ENCODE data around the gene KATNIP. TPM values are rescaled to one million over a fixed set of nuclear protein-coding genes. Genes with fewer than 3 reads are reported as not detected.

KATNIP gene
- total and polyA plus RNA-seq, 2 of the 13 experiments (the other 11 are each of a cell fraction or from before 2014, with no cell fraction given), result 9.7 to 12.0 TPM

GRCh38 chr16:27579087-27579980, 29.4 kb downstream of the KATNIP start (continued):
- TF ChIP-seq ZBED4 (CRISPR knock-in tag; IDR thresholded peaks at IDR 0.05; ENCODE audit: borderline replicate concordance) (peak; percentile 47; the same call in 1 of the 2 replicates), NCOR1 (IDR thresholded peaks at IDR 0.05; ENCODE audit: borderline replicate concordance, low read length) (0 out of 2 replicates have a peak, but pooled peaks have one; percentile 66), GABPB1 (CRISPR knock-in tag; IDR thresholded peaks at IDR 0.05) (no peak), ZNF30 (CRISPR knock-in tag; IDR thresholded peaks at IDR 0.05) (no peak), ZNF367 (CRISPR knock-in tag; IDR thresholded peaks at IDR 0.05; ENCODE audit: borderline replicate concordance) (no peak), GMEB2 (CRISPR knock-in tag; IDR thresholded peaks at IDR 0.05; ENCODE audit: low read depth) (no peak), TOE1 (CRISPR knock-in tag; IDR thresholded peaks at IDR 0.05) (0 out of 2 replicates have a peak, but pooled peaks have one; percentile 30), EEA1 (CRISPR knock-in tag; IDR thresholded peaks at IDR 0.05; ENCODE audit: borderline replicate concordance) (no peak), HNRNPL (IDR thresholded peaks at IDR 0.05; ENCODE audit: low read depth, low read length) (no peak), ZNF230 (CRISPR knock-in tag; IDR thresholded peaks at IDR 0.05) (no peak; the same call in 1 of the 2 replicates), TBX2 (CRISPR knock-in tag; IDR thresholded peaks at IDR 0.05; ENCODE audit: borderline replicate concordance) (peak; percentile 78), SMARCC2 (IDR thresholded peaks at IDR 0.05) (no peak), ZNF629 (CRISPR knock-in tag; conservative IDR thresholded peaks at IDR 0.05) (0 out of 2 replicates have a peak, but pooled peaks have one; percentile 30)

Measured in HepG2 (cell line).